Gastrocnemius medialis (tissue), 4 donors: ENCODE data around the gene ENOX2.

Experiments used
- POLR2A ChIP-seq, 2 donors: fragments of 450-650 bp; IDR thresholded peaks; one replicate each; pipeline ENCODE4 v1.6.1; 2017; ENCODE audit warnings: antibody characterized with exemption in 2 of 2, mild to moderate bottlenecking in 2 of 2, moderate library complexity in 2 of 2
- TF ChIP-seq, protein P1 (sequence below), 5 experiments: fragments of 450-650 bp in 3 of 5; fragments of 200-600 bp in 2 of 5; sonication (generic) in 2 of 5; IDR thresholded peaks in 4 of 5; conservative IDR thresholded peaks in 1 of 5; 1 replicate in 4 of 5; 2 replicates in 1 of 5; pipeline ENCODE4 v1.5.1; 2016 to 2019; ENCODE audit warnings: antibody characterized with exemption in 5 of 5, mild to moderate bottlenecking in 3 of 5, moderate library complexity in 3 of 5

GRCh38 chrX:130825525-130825924 lies 77.5 kb downstream of the ENOX2 start:
- TF ChIP-seq POLR2A (IDR thresholded peaks at IDR 0.05), result no peak
- TF ChIP-seq, protein P1, sequence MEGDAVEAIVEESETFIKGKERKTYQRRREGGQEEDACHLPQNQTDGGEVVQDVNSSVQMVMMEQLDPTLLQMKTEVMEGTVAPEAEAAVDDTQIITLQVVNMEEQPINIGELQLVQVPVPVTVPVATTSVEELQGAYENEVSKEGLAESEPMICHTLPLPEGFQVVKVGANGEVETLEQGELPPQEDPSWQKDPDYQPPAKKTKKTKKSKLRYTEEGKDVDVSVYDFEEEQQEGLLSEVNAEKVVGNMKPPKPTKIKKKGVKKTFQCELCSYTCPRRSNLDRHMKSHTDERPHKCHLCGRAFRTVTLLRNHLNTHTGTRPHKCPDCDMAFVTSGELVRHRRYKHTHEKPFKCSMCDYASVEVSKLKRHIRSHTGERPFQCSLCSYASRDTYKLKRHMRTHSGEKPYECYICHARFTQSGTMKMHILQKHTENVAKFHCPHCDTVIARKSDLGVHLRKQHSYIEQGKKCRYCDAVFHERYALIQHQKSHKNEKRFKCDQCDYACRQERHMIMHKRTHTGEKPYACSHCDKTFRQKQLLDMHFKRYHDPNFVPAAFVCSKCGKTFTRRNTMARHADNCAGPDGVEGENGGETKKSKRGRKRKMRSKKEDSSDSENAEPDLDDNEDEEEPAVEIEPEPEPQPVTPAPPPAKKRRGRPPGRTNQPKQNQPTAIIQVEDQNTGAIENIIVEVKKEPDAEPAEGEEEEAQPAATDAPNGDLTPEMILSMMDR (IDR thresholded peaks at IDR 0.05 in 4 of 5, conservative IDR thresholded peaks at IDR 0.05 in 1 of 5), result no peak
